WTC11 (cell line): ENCODE results near the gene B3GALT4. TPM values are rescaled to one million over a fixed set of nuclear protein-coding genes. Genes with fewer than 3 reads are reported as not detected.
A peak's percentile ranks its signal among the peaks of the same experiment; 100 is the strongest.

Source experiments
- ATAC-seq: fragments of 200-7000 bp; cut with Tn5 transposase; 2 replicates; pipeline ENCODE4 v1.10.0; 2021; ENCODE audit warnings: mild to moderate bottlenecking, moderate library complexity
- CTCF ChIA-PET: fragments of 300-600 bp; sonication (Branson Sonifier 250); formaldehyde crosslinking; loops from one replicate; lab custom pipeline; 2021; ENCODE audit warnings: antibody characterized with exemption; lab: Charles Lee
- POLR2A ChIA-PET: fragments of 350-600 bp; sonication (Branson Sonifier 250); formaldehyde crosslinking; loops from one replicate; lab custom pipeline; 2021; ENCODE audit warnings: antibody characterized with exemption; lab: Charles Lee
- DNase-seq: peaks from one replicate; pipeline ENCODE4 v3.0.0; 2021; ENCODE audit warnings: low spot score
- H3K27ac Mint-ChIP-seq: 2 replicates; pipeline ENCODE4 v1.8.0; 2021; ENCODE audit warnings: mixed read lengths
- H3K27me3 Mint-ChIP-seq: 2 replicates; pipeline ENCODE4 v1.8.0; 2021; ENCODE audit warnings: low read depth, mild to moderate bottlenecking, moderate library complexity, mixed read lengths
- H3K36me3 Mint-ChIP-seq: 2 replicates; pipeline ENCODE4 v1.8.0; 2021; ENCODE audit warnings: mixed read lengths
- H3K4me1 Mint-ChIP-seq: 2 replicates; pipeline ENCODE4 v1.8.0; 2022; ENCODE audit warnings: mixed read lengths
- H3K4me3 Mint-ChIP-seq: 2 replicates; pipeline ENCODE4 v1.8.0; 2021; ENCODE audit warnings: mild to moderate bottlenecking, moderate library complexity, mixed read lengths
- H3K9me3 Mint-ChIP-seq: 2 replicates; pipeline ENCODE4 v1.8.0; 2021; ENCODE audit warnings: mixed read lengths
- HMGA2 ChIP-seq: fragments of 250-450 bp; sonication (Bioruptor Pico); IDR thresholded peaks from 2 replicates; pipeline ENCODE4 v1.4.0; 2021; ENCODE audit warnings: mild to moderate bottlenecking, moderate library complexity
- JUN ChIP-seq: sonication (generic); formaldehyde crosslinking; IDR thresholded peaks from 2 replicates; pipeline ENCODE4 v1.8.0; 2023; ENCODE audit warnings: mild to moderate bottlenecking, missing genetic modification reagents
- MAX ChIP-seq: sonication (generic); formaldehyde crosslinking; IDR thresholded peaks from 2 replicates; pipeline ENCODE4 v1.8.0; 2022; ENCODE audit warnings: mild to moderate bottlenecking, missing genetic modification reagents
- MXD4 ChIP-seq: fragments of 250-450 bp; sonication (Bioruptor Pico); IDR thresholded peaks from 2 replicates; pipeline ENCODE4 v1.8.0; 2021; ENCODE audit warnings: mild to moderate bottlenecking, moderate library complexity, borderline replicate concordance
- MYBL2 ChIP-seq: sonication (generic); formaldehyde crosslinking; IDR thresholded peaks from 2 replicates; pipeline ENCODE4 v1.8.1; 2023; ENCODE audit warnings: mild to moderate bottlenecking, moderate library complexity, missing genetic modification reagents
- NFATC4 ChIP-seq: fragments of 250-450 bp; sonication (Bioruptor Pico); IDR thresholded peaks from 2 replicates; pipeline ENCODE4 v1.9.0; 2021; ENCODE audit warnings: mild to moderate bottlenecking
- SMAD4 ChIP-seq: sonication (generic); formaldehyde crosslinking; IDR thresholded peaks from 2 replicates; pipeline ENCODE4 v1.8.0; 2022; ENCODE audit warnings: mild to moderate bottlenecking, missing genetic modification reagents
- TEAD1 ChIP-seq: sonication (generic); formaldehyde crosslinking; IDR thresholded peaks from 2 replicates; pipeline ENCODE4 v1.8.0; 2022; ENCODE audit warnings: mild to moderate bottlenecking, missing genetic modification reagents
- ZNF423 ChIP-seq: fragments of 250-450 bp; sonication (Bioruptor Pico); IDR thresholded peaks from 2 replicates; pipeline ENCODE4 v2.1.2; 2022; ENCODE audit warnings: mild to moderate bottlenecking, moderate library complexity
- ZNF425 ChIP-seq: fragments of 250-450 bp; sonication (Bioruptor Pico); conservative IDR thresholded peaks from 2 replicates; pipeline ENCODE4 v1.9.0; 2021; ENCODE audit warnings: mild to moderate bottlenecking
- total RNA-seq: library from RNA; stranded (reverse); gene quantifications from 3 replicates; pipeline ENCODE4 v1.2.3, GENCODE V29; 2021
- TF ChIP-seq, protein P1 (sequence below): sonication (generic); formaldehyde crosslinking; IDR thresholded peaks from 2 replicates; pipeline ENCODE4 v1.8.1; 2022; ENCODE audit warnings: missing genetic modification reagents, borderline replicate concordance
- TF ChIP-seq, protein P2 (sequence below): fragments of 250-450 bp; sonication (Bioruptor Pico); IDR thresholded peaks from 2 replicates; pipeline ENCODE4 v1.8.0; 2021; ENCODE audit warnings: mild to moderate bottlenecking

Gene B3GALT4
- total RNA-seq, 1 experiment from 2014 or later: 4.1 TPM

DNA sequence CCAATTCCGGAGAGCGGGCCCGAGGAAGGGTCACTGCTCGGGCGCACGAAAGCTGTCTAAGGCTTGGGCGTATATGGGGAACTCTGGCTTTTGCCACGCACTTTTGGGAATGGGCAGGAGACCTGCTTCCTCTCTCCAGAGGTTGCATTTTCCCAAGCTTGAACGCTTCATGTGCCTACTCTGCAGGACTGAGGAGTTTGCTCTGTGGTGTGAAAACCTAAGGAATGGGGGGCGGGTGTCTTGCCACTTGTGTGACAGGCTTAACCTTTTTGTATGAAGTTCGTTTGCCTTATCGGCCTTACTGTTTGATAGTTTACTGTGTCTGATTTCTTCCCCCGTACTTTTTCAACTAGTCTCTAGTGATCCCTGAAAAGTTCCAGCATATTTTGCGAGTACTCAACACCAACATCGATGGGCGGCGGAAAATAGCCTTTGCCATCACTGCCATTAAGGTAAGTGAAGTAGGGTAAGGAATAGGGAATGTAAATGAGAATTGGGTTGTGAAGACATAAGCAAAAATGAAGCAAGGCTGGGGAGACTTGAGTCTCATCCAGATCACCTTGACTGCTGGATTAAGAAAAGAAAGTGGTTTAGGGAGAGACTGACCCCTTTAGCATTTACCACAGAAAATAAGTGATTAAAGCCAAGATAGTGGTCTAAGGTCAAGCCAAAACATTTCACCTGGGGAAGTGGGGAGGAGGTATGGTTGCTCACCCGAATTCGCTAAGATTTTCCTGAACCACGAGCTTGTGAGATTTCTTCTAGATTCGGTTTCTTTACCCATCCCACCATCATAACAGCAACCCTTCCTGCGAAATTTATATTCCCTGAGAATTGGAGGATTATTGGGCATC, 4.4 kb upstream of the B3GALT4 start:
- Mint-ChIP-seq H3K9me3 (no peaks in the 10 kb centered on the region), H3K27me3 (no peaks in the 10 kb centered on the region), H3K4me3 (peak overlapping the region; percentile 96), H3K27ac (peak overlapping the region; percentile 100), H3K36me3 (peaks cover 61% of the 10 kb centered on the region), H3K4me1 (peaks cover 50% of the 10 kb centered on the region)
- POLR2A ChIA-PET: interaction anchor here (1.1 to 2.1 kb wide), 8 partner anchors 9 to 300 kb away, joined by 3 to 8 read pairs (median 5); partner anchors contain the start of genes PFDN6, RING1 and WDR46
- no peak for ATAC-seq
- TF ChIP-seq SMAD4 (peak; percentile 62; the same call in 1 of the 2 replicates), TEAD1 (CRISPR knock-in tag) (0 out of 2 replicates have a peak, but pooled peaks have one; percentile 5), JUN (CRISPR knock-in tag) (0 out of 2 replicates have a peak, but pooled peaks have one; percentile 8), MAX (CRISPR knock-in tag) (peak; percentile 47; the same call in 1 of the 2 replicates)
- TF ChIP-seq, protein P1, sequence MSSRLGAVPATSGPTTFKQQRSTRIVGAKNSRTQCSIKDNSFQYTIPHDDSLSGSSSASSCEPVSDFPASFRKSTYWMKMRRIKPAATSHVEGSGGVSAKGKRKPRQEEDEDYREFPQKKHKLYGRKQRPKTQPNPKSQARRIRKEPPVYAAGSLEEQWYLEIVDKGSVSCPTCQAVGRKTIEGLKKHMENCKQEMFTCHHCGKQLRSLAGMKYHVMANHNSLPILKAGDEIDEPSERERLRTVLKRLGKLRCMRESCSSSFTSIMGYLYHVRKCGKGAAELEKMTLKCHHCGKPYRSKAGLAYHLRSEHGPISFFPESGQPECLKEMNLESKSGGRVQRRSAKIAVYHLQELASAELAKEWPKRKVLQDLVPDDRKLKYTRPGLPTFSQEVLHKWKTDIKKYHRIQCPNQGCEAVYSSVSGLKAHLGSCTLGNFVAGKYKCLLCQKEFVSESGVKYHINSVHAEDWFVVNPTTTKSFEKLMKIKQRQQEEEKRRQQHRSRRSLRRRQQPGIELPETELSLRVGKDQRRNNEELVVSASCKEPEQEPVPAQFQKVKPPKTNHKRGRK (CRISPR knock-in tag): no peak
- no peak for DNase-seq
- CTCF ChIA-PET: interaction anchor here (1.0 to 2.4 kb wide), 4 partner anchors 24 to 46 kb away, joined by 3 to 10 read pairs (median 5); partner anchors contain the start of gene ZBTB22

GRCh38 chr6:33273129-33273923, 3.6 kb upstream of the B3GALT4 start:
- H3K9me3 Mint-ChIP-seq: no peaks in the 10 kb centered on the region
- TF ChIP-seq NFATC4 (CRISPR knock-in tag): 0 out of 2 replicates have a peak, but pooled peaks have one; percentile 30
- TF ChIP-seq, protein P1 (CRISPR knock-in tag): no peak
- no peak for TF ChIP-seq ZNF425 (CRISPR knock-in tag)
- no peak for TF ChIP-seq HMGA2 (CRISPR knock-in tag)
- no peak for TF ChIP-seq MXD4 (CRISPR knock-in tag)
- no peak for TF ChIP-seq ZNF423
- TF ChIP-seq MYBL2 (CRISPR knock-in tag): no peak
- TF ChIP-seq, protein P2, sequence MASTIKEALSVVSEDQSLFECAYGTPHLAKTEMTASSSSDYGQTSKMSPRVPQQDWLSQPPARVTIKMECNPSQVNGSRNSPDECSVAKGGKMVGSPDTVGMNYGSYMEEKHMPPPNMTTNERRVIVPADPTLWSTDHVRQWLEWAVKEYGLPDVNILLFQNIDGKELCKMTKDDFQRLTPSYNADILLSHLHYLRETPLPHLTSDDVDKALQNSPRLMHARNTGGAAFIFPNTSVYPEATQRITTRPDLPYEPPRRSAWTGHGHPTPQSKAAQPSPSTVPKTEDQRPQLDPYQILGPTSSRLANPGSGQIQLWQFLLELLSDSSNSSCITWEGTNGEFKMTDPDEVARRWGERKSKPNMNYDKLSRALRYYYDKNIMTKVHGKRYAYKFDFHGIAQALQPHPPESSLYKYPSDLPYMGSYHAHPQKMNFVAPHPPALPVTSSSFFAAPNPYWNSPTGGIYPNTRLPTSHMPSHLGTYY (CRISPR knock-in tag): no peak
- peaks cover 53% of the 10 kb centered on the region for H3K4me1 Mint-ChIP-seq
- CTCF ChIA-PET: no interaction called here
- no peaks in the 10 kb centered on the region for H3K27me3 Mint-ChIP-seq
- no peak for ATAC-seq
- peaks cover 54% of the 10 kb centered on the region for H3K36me3 Mint-ChIP-seq
- DNase-seq: no peak
- H3K27ac Mint-ChIP-seq: peak overlapping the region; percentile 100
- POLR2A ChIA-PET: no interaction called here
- H3K4me3 Mint-ChIP-seq: peak overlapping the region; percentile 96
